ENCODE measurements around the gene ALDH6A1.
"Not testable (repeated sequence)": the region's sequence is repeated elsewhere in the genome, so short reads cannot be mapped to it uniquely, and the experiment has no call there.

ALDH6A1 gene

DNA sequence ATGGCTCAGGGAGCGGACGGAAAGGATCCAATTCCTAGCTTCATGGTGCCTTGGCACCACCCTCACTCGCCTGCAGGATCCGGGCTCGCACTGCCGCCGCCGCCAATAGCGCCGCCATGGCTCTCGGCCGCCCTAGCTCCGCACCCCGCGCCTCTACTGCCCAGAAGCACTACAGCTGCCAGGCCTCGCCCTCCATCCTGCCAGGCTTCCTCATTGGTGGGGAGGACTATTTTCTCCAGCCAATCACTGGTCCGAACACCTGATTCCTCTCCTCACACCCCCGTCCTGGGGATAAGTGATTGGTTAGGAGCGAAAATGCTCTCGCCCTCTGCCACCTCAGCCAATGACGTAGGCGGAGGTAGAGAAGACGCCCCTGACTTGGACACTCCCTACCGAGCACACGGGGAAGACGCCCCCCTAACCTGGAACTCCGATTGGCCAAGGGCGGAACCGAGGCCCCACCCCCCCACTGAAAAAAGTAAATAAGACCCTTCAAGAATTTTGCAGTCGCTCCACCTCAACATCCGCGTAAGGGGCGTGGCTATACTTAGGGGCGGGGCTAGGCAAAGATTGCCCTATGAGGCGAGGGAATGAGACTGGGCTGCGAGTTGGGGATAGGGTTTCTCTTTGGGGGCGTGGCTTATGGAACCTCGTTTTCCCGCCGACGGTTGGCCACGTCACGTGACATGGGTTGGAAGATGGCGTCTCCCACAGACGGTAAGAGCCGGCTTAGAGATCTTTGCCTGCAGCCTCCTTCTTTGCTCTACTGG, at the start of gene ALDH6A1, which contains the start of gene LIN52:
Gene ALDH6A1 (minus strand): TSS at position 177 of the 770 bp plus-strand sequence. CDS start 59 bp downstream, at position 118.
Gene LIN52 (plus strand): TSS at position 680 of the 770 bp plus-strand sequence. CDS start 19 bp downstream, at position 699.
- H3K36me3 ChIP-seq (ENCODE audit: control insufficient read depth, low read depth, low read length), result no peaks in the 10 kb centered on the region
- peak within 1 kb of the TSS; percentile 93 for H3K9ac ChIP-seq (ENCODE audit: low read length)
- no peaks in the 10 kb centered on the region for H3K9me3 ChIP-seq (ENCODE audit: control insufficient read depth, low read depth, low read length)

DNA sequence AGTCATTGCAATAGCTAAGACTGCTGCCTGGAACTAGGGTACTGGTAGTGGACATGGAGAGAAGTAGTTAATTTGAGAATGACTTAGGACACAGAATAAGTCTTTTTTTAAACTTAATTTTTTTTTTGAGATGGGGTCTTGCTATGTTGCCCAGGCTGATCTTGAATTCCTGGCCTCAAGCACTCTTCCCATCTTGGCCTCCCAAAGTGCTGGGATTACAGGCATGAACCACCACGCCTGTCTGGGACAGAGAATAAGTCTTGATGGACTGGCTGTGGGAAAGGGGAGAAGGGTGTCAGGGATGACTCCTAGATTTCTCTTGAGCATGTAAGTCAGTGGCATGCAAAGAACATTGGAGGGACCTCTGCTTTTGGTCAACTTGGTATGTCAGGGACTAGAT, 43.4 kb upstream of the ALDH6A1 start:
- H3K27ac ChIP-seq (ENCODE audit: low read length), result no peak overlapping the region
- H3K9ac ChIP-seq (ENCODE audit: low read length), result no peak overlapping the region
- no peaks in the 10 kb centered on the region for H3K4me1 ChIP-seq (ENCODE audit: control insufficient read depth, low read depth, low read length)
- H3K4me3 ChIP-seq (ENCODE audit: low read length), result no peak overlapping the region
- H3K9me3 ChIP-seq (ENCODE audit: control insufficient read depth, low read depth, low read length), result no peaks in the 10 kb centered on the region
- H3K27me3 ChIP-seq (ENCODE audit: control insufficient read depth, insufficient read depth, low read length), result no peaks in the 10 kb centered on the region
- H3K36me3 ChIP-seq (ENCODE audit: control insufficient read depth, low read depth, low read length), result no peaks in the 10 kb centered on the region

More for the DNA sequence above, at the start of gene ALDH6A1, which contains the start of gene LIN52:
- H3K4me3 ChIP-seq (ENCODE audit: low read length), result peak within 1 kb of the TSS; percentile 93
- H3K27ac ChIP-seq (ENCODE audit: low read length), result peak within 1 kb of the TSS; percentile 78
- peaks cover 5% of the 10 kb centered on the region for H3K4me1 ChIP-seq (ENCODE audit: control insufficient read depth, low read depth, low read length)
- no peaks in the 10 kb centered on the region for H3K27me3 ChIP-seq (ENCODE audit: control insufficient read depth, insufficient read depth, low read length)

DNA sequence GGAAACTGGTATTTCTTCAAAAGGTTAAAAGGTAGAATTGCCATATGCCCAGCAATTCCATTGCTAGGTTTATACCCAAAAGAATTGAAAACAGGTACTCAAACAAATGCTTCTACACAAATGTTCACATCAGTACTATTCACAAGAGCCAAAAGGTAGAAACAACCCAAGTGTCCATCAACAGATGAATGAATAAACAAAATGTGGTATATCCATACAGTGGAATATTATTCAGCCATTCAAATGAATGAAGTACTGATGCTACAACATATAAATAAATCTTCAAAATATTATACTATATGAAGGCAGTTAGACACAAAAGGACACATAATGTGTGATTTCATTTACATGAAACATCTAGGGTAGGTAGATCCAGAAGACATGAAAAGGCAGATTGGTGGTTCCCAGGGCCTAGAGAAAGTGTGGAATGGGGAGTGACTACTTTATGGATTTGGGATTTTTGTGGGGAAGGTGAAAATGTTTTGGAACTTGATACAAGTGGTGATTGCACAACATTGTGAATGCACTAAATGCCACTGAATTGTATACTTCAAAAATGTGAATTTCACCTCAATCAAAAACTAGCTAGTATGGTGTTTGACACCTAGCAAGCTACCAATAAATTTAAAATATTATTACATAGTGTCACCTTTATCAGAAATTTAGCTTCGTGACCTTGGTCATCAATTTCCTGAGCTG, 42.2 kb upstream of the ALDH6A1 start:
- no peak overlapping the region for H3K27ac ChIP-seq (ENCODE audit: low read length)
- H3K9me3 ChIP-seq (ENCODE audit: control insufficient read depth, low read depth, low read length), result no peaks in the 10 kb centered on the region
- H3K9ac ChIP-seq (ENCODE audit: low read length), result no peak overlapping the region
- no peak overlapping the region for H3K4me3 ChIP-seq (ENCODE audit: low read length)
- H3K4me1 ChIP-seq (ENCODE audit: control insufficient read depth, low read depth, low read length), result no peaks in the 10 kb centered on the region
- H3K36me3 ChIP-seq (ENCODE audit: control insufficient read depth, low read depth, low read length), result peaks cover 3% of the 10 kb centered on the region
- H3K27me3 ChIP-seq (ENCODE audit: control insufficient read depth, insufficient read depth, low read length), result no peaks in the 10 kb centered on the region

DNA sequence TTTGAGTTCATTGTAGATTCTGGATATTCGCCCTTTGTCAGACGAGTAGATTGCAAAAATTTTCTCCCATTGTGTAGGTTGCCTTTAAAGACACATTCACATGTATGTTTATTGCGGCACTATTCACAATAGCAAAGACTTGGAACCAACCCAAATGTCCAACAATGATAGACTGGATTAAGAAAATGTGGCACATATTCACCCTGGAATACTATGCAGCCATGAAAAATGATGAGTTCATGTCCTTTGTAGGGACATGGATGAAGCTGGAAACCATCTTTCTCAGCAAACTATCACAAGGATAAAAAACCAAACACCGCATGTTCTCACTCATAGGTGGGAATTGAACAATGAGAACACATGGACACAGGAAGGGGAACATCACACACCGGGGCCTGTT, 41.2 kb upstream of the ALDH6A1 start:
- H3K9ac ChIP-seq (ENCODE audit: low read length); H3K27me3 ChIP-seq (ENCODE audit: control insufficient read depth, insufficient read depth, low read length); H3K4me1 ChIP-seq (ENCODE audit: control insufficient read depth, low read depth, low read length); H3K36me3 ChIP-seq (ENCODE audit: control insufficient read depth, low read depth, low read length); H3K27ac ChIP-seq (ENCODE audit: low read length); H3K9me3 ChIP-seq (ENCODE audit: control insufficient read depth, low read depth, low read length); H3K4me3 ChIP-seq (ENCODE audit: low read length): not testable (repeated sequence)

DNA sequence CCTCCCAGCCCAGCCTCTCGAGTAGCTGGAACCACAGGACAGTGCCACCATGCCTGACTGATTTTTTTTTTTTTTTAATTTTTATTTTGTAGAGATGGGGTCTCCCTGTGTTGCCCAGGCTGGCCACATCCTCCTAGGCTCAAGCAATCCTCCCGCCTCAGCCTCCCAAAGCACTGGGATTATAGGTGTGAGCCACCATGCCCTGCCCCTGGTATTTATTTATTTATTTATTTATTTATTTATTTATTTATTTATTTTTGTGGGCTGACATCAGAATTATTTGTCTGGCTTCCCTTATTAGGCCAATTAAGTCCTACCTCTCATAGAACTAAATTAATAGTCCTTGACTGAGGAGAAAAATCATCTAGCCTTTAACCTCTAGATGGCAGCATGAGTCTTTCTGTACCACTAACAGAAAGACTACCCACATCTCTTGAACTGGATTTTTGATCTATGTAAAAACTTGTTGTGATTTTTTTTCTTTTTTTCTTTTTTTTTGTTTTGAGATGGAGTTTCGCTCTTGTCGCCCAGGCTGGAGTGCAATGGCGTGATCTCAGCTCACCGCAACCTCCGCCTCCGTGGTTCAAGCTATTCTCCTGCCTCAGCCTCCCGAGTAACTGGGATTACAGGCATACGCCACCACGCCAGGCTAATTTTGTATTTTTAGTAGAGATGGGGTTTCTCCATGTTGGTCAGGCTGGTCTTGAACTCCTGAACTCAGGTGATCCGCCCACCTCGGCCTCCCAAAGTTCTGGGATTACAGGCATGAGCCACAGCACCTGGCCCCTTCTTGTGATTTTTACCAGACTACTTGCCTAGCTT, 27.4 kb upstream of the ALDH6A1 start:
- H3K36me3 ChIP-seq (ENCODE audit: control insufficient read depth, low read depth, low read length); H3K9me3 ChIP-seq (ENCODE audit: control insufficient read depth, low read depth, low read length); H3K27ac ChIP-seq (ENCODE audit: low read length); H3K4me3 ChIP-seq (ENCODE audit: low read length); H3K4me1 ChIP-seq (ENCODE audit: control insufficient read depth, low read depth, low read length); H3K27me3 ChIP-seq (ENCODE audit: control insufficient read depth, insufficient read depth, low read length); H3K9ac ChIP-seq (ENCODE audit: low read length): not testable (repeated sequence)

DNA sequence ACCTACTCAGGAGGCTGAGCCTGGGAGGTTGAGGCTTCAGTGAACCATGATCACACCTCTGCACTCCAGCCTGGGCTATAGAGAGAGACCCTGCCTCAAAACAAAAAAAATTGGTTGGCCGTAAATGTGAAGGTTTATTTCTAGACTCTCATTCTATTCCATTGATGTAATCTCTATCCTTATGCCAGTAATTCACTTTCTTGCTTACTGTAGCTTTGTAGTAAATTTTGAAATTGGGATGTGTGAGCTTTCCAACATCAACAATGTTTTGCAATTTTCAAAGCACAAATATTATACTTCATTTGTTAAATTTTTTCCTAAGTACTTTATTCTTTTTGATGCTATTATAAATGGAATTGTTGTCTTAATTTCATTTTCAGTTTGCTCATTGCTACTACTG, 25.1 kb upstream of the ALDH6A1 start:
- H3K9me3 ChIP-seq (ENCODE audit: control insufficient read depth, low read depth, low read length), result no peaks in the 10 kb centered on the region
- H3K9ac ChIP-seq (ENCODE audit: low read length), result no peak overlapping the region
- no peaks in the 10 kb centered on the region for H3K4me1 ChIP-seq (ENCODE audit: control insufficient read depth, low read depth, low read length)
- no peak overlapping the region for H3K27ac ChIP-seq (ENCODE audit: low read length)
- H3K36me3 ChIP-seq (ENCODE audit: control insufficient read depth, low read depth, low read length), result peaks cover 13% of the 10 kb centered on the region
- H3K4me3 ChIP-seq (ENCODE audit: low read length), result no peak overlapping the region
- no peaks in the 10 kb centered on the region for H3K27me3 ChIP-seq (ENCODE audit: control insufficient read depth, insufficient read depth, low read length)

DNA sequence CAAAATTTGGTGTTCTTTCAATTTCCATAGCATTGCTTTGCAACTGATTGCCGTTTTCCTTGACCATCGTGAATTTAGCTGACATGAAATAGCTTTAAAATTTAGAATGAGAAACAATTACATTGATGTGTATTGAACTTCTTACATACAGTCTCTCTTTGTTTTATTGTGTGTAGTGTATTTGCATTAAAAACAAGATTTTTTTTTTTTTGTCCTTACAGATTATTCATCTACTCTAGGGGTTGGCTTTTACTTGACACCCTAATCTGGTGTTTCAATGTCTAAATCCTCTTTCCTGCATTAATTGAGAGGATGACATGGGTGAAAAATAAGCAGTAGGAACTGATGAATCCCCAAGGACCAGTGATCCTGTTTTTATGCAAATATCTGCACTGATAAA, 21.1 kb upstream of the ALDH6A1 start:
- H3K36me3 ChIP-seq (ENCODE audit: control insufficient read depth, low read depth, low read length), result peaks cover 25% of the 10 kb centered on the region
- no peaks in the 10 kb centered on the region for H3K4me1 ChIP-seq (ENCODE audit: control insufficient read depth, low read depth, low read length)
- H3K4me3 ChIP-seq (ENCODE audit: low read length), result no peak overlapping the region
- no peak overlapping the region for H3K9ac ChIP-seq (ENCODE audit: low read length)
- no peaks in the 10 kb centered on the region for H3K9me3 ChIP-seq (ENCODE audit: control insufficient read depth, low read depth, low read length)
- H3K27me3 ChIP-seq (ENCODE audit: control insufficient read depth, insufficient read depth, low read length), result no peaks in the 10 kb centered on the region
- H3K27ac ChIP-seq (ENCODE audit: low read length), result no peak overlapping the region

DNA sequence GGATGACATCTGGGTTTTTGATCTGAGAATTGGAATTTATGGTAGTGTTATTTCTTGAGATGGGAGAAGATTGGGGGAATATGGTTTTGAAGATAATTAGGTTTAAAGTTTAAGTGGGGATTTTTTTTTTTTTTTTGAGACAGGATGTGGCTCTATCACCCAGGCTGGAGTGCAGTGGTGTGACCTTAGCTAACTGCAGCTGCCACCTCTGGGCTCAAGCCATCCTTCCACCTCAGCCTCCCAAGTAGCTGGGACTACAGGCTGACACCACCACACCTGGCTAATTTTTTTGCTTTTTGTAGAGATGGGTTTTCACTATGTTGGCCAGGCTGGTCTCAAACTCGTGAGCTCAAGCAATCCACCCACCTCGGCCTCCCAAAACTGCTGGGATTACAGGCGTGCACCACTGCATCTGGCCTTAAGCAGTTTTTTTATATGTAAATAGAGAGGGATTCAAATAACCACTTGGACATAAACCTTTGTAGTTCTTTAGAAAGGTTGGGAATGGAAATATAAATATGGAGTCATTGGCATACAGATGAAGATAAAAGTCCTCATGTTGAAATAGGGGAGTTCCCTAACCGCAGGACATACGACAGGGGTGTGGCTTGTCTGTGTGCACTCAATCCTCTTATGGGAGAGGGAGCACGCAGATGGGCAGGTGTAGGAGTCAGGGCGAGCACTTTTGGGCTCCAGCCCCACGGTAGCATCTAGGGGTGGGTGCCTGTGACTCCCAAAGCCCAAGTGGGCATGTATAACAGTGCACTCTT, 5.2 kb upstream of the ALDH6A1 start:
- Histone ChIP-seq H3K4me1 (ENCODE audit: control insufficient read depth, low read depth, low read length) (peaks cover 5% of the 10 kb centered on the region), H3K9me3 (ENCODE audit: control insufficient read depth, low read depth, low read length) (no peaks in the 10 kb centered on the region), H3K27me3 (ENCODE audit: control insufficient read depth, insufficient read depth, low read length) (no peaks in the 10 kb centered on the region), H3K4me3 (ENCODE audit: low read length) (no peak overlapping the region), H3K9ac (ENCODE audit: low read length) (no peak overlapping the region), H3K27ac (ENCODE audit: low read length) (no peak overlapping the region), H3K36me3 (ENCODE audit: control insufficient read depth, low read depth, low read length) (peaks cover 8% of the 10 kb centered on the region)

DNA sequence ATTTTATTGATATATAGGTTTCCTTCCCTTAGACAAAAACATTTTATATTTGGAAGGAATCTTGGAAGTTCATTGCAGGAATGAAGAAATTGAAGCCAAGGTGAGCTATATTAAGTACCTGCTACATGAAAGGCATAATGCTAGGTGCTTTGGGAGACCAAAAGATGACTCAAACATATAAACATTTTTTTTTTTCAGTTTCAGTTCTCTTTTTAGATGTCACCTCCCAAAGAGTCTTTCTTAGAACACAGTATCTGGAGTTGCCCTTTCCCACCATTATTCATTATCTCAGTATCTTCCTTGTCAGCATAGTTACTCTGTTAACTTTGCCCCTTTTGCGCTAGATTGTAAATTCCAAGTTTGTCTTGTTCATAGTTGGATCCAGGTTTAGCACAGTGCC, 1.6 kb upstream of the ALDH6A1 start:
- Histone ChIP-seq H3K9ac (ENCODE audit: low read length) (peak overlapping the region; percentile 93), H3K4me3 (ENCODE audit: low read length) (peak overlapping the region; percentile 84), H3K4me1 (ENCODE audit: control insufficient read depth, low read depth, low read length) (peaks cover 5% of the 10 kb centered on the region), H3K27ac (ENCODE audit: low read length) (no peak overlapping the region), H3K9me3 (ENCODE audit: control insufficient read depth, low read depth, low read length) (no peaks in the 10 kb centered on the region), H3K27me3 (ENCODE audit: control insufficient read depth, insufficient read depth, low read length) (no peaks in the 10 kb centered on the region), H3K36me3 (ENCODE audit: control insufficient read depth, low read depth, low read length) (peaks cover 2% of the 10 kb centered on the region)

DNA sequence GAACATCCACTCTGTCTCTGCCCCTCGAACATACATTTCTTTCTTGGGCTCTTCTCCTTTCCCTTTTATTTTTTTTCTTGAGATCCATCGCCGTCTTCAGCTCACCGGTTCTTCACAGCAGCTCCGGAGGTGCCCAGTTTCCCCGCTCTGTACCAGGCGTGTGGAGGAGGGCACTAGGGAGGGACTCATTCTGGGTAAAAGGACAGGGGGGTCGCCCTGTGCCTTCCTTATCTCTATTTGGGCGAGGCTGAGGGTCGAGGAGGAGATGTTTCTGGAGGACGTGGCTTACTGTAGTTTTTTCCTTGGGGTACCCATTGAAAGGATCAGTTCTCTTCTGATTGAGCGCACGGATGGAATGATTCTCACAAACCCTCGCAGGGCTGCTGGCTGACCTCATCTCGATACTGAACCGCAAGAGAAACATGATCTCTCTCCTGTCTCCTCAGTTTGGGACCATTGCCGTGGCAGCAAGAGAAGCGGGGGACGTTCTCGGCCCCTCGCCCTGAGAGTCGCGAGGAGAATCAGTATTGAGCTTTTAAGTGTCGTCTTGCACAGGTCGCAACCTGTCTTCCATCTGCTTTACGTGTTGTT, 889 bp upstream of the ALDH6A1 start:
- no peaks in the 10 kb centered on the region for H3K9me3 ChIP-seq (ENCODE audit: control insufficient read depth, low read depth, low read length)
- peaks cover 5% of the 10 kb centered on the region for H3K4me1 ChIP-seq (ENCODE audit: control insufficient read depth, low read depth, low read length)
- peak overlapping the region; percentile 84 for H3K4me3 ChIP-seq (ENCODE audit: low read length)
- peak overlapping the region; percentile 93 for H3K9ac ChIP-seq (ENCODE audit: low read length)
- H3K27ac ChIP-seq (ENCODE audit: low read length), result peak overlapping the region; percentile 78
- no peaks in the 10 kb centered on the region for H3K27me3 ChIP-seq (ENCODE audit: control insufficient read depth, insufficient read depth, low read length)
- H3K36me3 ChIP-seq (ENCODE audit: control insufficient read depth, low read depth, low read length), result no peaks in the 10 kb centered on the region

All from iPS-18a (cell line).